Inferior parietal cortex (tissue), 1 donor: ENCODE results near the gene PLEKHH2.
"Not testable (repeated sequence)": the region's sequence is repeated elsewhere in the genome, so short reads cannot be mapped to it uniquely, and the experiment has no call there.

ENCODE experiments used
- DNase-seq: peaks from one replicate; pipeline ENCODE4 v3.0.0-alpha.2; 2016; ENCODE audit errors: extremely low spot score

PLEKHH2 gene

DNA sequence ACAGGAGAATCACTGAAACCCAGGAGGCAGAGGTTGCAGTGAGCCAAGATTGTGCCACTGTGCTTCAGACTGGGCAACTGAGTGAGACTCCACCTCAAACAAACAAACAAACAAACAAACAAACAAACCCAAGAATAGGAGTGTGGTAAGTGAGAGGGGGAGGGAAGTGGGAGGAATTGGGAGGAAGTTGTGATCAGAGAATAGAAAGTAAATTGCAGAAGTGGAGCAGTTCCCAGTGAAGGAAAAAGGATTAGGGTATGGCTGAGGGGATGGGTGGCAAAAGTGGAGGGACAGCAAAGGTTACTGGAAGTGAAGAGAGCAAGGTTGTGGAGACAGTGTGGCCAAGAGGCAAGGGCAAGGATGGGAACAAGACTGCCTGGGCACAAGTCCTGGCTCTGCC lies 80.3 kb downstream of the PLEKHH2 start:
- DNase-seq = no peak

DNA sequence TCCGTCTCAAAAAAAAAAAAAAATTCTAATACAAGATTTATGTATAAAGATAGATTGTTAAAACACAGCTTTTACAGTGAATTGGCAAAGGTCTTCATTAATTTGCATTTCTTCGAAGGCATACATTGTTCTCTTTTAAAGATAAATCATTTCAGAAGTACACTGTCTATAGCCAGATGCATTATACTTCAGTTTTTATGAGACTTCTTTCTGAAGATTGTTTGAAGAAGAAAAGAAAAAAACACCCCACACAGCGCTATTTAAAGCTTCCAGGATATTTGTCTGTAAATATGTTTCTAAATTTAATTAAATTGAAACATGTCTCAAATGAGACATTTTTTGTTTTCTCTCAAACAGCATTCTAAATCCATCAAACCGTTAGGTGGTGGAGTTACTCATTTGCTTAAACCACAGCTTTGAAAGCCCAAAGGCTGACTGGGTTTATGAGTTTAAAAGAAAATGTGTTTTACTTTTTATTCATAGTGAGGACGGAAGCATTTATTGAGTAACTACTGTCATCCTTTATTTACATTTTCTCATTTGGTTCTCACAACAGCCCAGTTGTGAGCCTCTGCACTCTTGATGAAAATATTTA lies 81.6 kb downstream of the PLEKHH2 start:
- DNase-seq = no peak

GRCh38 chr2:43724728-43725526 lies 87.9 kb downstream of the PLEKHH2 start:
- DNase-seq = no peak

DNA sequence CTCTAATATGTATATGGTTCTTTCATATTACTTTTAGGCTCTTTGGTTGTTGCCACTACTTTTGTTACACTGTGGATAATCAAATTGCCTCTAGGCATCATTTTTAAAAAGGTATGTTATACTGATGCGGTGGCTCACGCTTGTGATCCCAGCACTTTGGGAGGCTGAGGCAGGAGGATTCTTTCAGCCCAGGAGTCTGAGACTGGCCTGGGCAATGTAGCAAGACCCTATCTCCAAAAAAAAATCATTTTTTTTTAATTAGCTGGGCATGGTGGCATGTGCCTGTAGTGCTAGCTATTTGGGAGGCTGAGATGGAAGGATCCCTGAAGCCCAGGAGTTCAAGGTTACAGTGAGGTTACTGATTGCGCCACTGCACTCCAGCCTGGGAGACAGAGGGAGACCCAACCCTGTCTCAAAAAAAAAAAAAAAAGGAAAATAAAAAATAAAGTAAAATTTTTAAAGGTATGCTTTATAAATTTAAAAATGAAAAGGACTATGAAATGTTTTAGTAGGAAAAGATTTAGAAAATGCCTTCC lies 88.7 kb downstream of the PLEKHH2 start:
- no peak for DNase-seq

DNA sequence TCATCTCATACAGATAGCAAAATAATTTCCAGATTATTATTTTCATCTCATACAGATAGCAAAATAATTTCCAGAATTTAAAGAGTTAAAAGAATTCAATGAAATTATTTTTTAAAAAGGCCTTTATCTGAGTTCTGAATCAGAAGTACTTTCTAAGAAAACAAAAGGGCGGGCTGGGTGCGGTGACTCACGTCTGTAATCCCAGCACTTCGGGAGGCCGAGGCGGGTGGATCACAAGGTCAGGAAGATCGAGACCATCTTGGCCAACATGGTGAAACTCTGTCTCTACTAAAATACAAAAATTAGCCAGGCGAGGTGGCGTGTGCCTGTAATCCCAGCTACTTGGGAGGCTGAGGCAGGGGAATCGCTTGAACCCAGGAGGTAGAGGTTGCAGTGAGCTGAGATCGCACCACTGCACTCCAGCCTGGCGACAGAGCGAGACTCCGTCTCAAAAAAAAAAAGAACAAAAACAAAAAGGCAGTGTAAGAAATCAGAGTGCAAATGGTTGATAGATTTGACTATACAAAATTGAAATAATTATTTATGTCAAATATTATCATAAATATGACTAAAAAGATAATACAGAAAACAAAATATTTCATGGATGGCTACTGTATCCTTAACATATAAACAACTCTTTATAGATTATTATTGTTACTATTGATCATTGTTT lies 90.0 kb downstream of the PLEKHH2 start:
- not testable (repeated sequence) for DNase-seq

DNA sequence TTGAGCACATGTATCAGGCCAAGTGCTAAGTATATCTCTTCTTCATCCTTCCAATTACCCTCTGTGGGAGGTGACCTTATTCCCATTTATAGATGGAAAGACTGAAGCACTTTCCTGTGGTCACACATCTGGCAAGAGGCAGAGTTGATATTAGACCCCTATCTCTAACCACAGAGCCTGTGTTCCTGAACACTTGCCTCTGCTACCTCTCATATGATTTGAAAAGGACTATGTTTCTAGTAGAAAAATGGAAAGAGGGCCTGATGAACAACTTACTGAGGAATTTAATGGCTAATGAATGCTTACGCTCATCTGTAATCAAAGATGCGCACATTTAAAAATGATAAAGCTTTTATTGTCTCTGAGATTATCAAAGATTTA lies 90.6 kb downstream of the PLEKHH2 start:
- DNase-seq = no peak

DNA sequence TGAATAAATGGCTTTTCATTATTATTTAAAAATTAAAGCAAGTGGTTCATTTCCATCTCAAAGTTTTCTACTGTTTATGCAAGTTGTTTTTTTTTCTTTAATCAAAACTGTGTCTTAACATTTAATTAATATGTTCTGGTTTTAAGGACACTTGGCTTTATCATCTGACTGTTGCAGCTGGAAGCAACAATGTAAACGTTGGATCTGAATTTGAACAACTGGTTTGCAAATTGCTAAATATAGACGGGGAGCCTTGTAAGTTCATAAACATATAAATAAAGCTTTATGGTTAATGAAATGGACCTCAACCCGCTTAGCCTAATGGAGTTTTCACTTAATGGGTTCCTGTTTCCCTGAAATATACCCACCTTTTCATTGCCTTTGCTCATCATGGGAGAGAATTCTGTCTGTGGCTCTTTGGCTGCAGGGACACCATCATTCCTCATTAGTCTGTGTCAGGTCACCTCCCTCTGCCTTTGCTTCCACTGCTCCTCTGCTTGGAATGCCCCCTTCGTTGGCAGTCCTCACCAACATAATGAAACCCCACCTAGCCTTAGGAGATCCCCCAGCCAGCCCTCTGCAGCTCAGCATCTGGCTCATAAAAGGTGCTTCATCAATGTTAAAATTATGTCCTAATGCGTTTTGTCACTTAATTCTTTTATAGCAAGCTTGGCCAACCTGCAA lies 92.6 kb downstream of the PLEKHH2 start:
- DNase-seq = no peak

DNA sequence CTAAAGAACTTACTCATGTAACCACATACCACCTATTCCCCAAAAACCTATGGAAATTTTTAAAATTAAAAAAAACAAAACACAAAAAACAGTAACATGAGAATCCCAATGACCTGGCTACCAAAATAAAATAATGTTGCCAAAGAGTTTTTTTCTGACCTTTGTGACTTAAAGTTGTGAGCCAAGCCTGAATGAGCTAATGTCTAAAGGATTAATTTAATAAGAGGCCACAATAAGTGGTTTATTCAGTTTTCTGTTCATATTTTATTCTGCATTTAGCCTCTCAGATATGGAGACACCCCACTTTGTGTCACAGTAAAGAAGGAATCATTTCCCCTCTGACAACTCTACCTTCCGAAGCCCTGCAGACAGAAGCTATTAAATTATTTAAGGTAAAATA lies 94.2 kb downstream of the PLEKHH2 start:
- DNase-seq = no peak

GRCh38 chr2:43736637-43737036 lies 99.6 kb downstream of the PLEKHH2 start:
- no peak for DNase-seq

GRCh38 chr2:43737097-43737854 lies 100.2 kb downstream of the PLEKHH2 start:
- DNase-seq = no peak

DNA sequence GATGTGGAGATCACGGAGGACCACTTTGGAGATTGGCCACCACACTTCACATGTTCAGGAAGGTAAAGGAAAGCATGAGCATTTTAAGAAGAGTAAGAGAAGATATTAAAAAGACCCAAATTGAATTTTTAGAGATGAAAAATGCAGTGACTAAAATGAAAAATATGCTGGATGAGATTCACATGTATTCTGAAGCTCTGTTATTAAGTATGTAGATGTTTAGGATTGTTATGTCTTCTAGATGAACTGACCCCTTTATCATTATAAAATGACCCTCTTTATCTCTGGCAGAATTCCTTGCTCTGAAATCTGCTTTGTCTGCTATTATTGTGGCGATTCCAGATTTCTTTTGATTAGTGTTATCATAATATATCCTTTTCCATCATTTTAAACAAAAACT lies 100.8 kb downstream of the PLEKHH2 start:
- no peak for DNase-seq

DNA sequence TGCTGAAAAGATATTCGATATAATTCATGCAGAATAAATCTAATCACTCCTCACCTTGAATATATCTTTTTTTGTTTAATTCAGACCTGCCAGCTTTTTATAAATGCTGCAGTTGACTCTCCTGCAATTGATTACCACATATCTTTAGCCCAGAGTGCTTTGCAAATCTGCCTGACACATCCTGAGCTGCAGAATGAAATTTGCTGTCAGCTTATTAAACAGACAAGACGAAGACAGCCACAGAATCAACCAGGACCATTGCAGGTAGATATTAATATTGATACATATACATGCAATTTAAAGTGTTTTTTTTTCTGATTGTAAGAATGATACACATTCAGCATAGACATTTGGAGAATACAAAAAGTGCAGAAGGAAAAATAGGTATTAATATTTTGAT lies 101.2 kb downstream of the PLEKHH2 start:
- DNase-seq = no peak

DNA sequence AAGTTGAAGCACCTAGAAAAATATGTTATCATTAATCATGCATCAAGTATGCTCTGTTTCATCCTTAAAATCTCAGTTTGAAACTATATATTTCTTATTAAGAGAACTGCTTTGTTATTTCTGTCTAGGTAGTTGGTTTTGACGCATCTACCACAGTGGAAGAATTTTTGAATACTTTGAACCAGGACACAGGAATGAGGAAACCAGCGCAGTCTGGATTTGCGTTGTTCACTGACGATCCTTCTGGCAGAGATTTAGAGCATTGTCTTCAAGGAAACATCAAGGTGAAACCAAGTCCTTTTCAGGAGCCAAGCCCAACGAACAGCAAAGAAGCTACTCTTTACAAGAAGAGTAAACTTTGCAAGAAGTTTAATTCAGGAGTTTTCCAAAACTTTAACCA lies 106.6 kb downstream of the PLEKHH2 start:
- DNase-seq = no peak

- no peak for DNase-seq
Measured at GRCh38 chr2:43745457-43745856, 108.4 kb downstream of the PLEKHH2 start.

DNA sequence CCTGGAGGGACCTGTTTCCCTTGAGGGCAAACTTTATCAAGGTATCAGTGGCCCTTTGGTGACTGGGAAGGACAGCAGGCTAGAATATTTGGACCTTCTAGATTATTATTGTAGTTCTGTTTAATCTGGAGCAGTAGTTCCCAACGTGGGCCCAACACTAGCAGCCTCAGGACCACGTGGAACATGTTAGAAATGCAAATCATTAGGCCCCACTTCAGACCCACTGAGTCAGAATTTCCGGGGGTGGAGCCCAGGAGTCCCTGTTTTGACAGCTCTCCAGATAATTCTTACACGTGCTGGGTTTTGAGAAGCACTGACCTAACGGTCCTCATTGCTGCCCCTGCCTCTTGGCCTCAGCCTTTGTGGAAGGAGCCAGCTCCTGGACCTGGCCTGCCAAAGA lies 111.3 kb downstream of the PLEKHH2 start:
- no peak for DNase-seq

GRCh38 chr2:43749583-43749982 lies 112.5 kb downstream of the PLEKHH2 start:
- no peak for DNase-seq

DNA sequence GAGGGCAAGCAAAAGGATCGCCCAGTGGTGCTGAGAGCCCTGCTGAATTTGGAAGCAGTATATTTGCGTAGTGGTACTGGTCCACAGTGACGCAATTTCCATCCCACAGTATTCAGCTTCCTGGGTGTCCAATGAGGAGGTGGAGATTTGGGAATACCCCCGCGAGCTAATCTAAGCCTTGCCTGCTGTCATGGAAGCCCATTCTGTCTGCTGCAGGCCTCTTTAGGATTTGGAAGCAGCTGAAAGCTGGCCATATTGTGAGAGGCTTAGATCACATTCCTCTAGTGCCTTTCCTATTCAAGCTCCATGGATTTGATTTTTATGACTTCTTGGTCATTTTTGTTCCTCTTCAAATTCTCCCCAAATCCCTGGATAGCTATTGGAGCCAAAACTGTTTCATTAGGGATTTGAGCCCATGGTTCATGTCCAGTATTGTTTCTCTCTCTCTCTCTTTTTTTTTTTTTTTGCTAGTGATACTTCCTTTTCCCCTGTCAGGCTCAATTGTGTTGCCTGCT lies 114.5 kb downstream of the PLEKHH2 start:
- DNase-seq = no peak

GRCh38 chr2:43752302-43752701 lies 115.2 kb downstream of the PLEKHH2 start:
- no peak for DNase-seq

DNA sequence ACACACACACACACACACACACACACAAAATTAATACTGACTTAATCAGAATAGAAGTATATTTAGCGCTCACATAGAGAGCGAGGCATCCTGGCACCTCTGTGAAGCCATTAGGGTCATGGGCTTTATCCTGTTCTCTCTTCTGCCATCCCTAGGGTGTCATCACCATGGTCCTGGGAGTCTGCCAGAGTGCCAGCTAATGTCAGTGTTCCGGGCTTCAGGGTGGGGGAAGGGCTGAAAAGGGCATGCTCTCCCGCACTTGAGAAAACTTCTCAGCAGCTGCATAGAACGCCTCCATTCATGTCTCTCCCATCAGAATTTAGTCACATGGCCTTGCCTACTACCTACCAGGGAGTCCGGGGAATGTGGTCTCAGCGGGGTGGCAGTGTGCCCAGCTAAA lies 117.1 kb downstream of the PLEKHH2 start:
- no peak for DNase-seq

DNA sequence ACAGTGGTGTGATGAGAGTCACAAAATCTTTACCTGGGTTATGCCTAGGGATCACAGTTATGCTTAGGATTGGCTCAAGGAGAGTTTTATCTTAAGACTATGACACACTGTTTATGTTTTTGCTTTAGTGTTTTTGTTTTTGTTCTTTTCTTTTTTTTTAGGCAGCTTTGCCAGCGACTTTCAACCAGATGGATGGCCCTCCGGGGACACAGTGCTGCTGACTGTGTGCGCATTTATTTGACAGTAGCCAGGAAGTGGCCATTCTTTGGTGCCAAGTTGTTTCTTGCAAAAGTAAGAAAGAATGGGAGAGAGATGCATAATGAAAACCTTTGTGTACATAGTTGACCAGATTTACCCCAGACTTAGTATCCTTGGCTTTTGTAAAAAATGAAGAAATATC lies 121.7 kb downstream of the PLEKHH2 start:
- no peak for DNase-seq

DNA sequence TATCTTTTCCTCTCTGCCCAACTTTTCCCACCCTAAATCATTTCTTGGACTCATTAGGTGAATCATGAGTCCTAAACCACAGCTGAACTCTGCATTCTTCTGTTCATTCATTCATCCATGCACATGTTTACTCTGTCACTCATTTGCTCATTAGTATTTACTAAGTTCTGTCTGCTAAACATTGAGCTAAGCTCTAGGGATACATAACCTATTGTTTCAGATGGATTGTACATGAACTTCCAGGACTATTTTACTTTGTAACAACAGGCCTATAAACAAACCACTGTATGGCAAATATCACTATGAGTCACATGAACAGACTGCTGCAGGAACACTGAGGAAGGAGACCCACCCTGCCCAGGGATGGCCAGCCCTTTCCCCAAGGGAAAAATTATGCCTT lies 122.1 kb downstream of the PLEKHH2 start:
- no peak for DNase-seq
